Measurements from ENCODE around the gene HIPK4.
A peak's percentile ranks its signal among the peaks of the same experiment; 100 is the strongest.
"Not testable (repeated sequence)": the region's sequence is repeated elsewhere in the genome, so short reads cannot be mapped to it uniquely, and the experiment has no call there.

The HIPK4 gene

GRCh38 chr19:40348125-40348913 is 41.7 kb downstream of the HIPK4 start, which contains the start of the genes C19orf47 and PLD3:
Gene C19orf47, minus strand, starts transcription at chr19:40348397. Its CDS starts 6,540 bp downstream, at chr19:40341857.
Gene PLD3, plus strand, starts transcription at chr19:40348695. Its CDS starts 17,789 bp downstream, at chr19:40366484.
- H3K4me3 ChIP-seq (ENCODE audit: low read depth, low read length), result peak within 1 kb of the TSS; percentile 90
- peak; percentile 98 for DNase-seq (ENCODE audit: low read depth)

- DNase-seq (ENCODE audit: low read depth), result no peak
- H3K4me3 ChIP-seq (ENCODE audit: low read depth, low read length), result no peak overlapping the region
These were observed 45.6 kb downstream of the HIPK4 start for GRCh38 chr19:40344422-40344821.

- no peak for DNase-seq (ENCODE audit: low read depth)
- no peak overlapping the region for H3K4me3 ChIP-seq (ENCODE audit: low read depth, low read length)
These were observed 47.2 kb downstream of the HIPK4 start for GRCh38 chr19:40342644-40343311.

GRCh38 chr19:40341601-40342482 is 48.1 kb downstream of the HIPK4 start:
- no peak for DNase-seq (ENCODE audit: low read depth)
- H3K4me3 ChIP-seq (ENCODE audit: low read depth, low read length), result no peak overlapping the region

GRCh38 chr19:40339018-40339728 is 50.8 kb downstream of the HIPK4 start:
- DNase-seq (ENCODE audit: low read depth), result no peak
- H3K4me3 ChIP-seq (ENCODE audit: low read depth, low read length), result no peak overlapping the region

GRCh38 chr19:40337594-40337993 is 52.4 kb downstream of the HIPK4 start:
- no peak overlapping the region for H3K4me3 ChIP-seq (ENCODE audit: low read depth, low read length)
- DNase-seq (ENCODE audit: low read depth), result no peak

- no peak overlapping the region for H3K4me3 ChIP-seq (ENCODE audit: low read depth, low read length)
- no peak for DNase-seq (ENCODE audit: low read depth)
These were observed 52.9 kb downstream of the HIPK4 start for GRCh38 chr19:40337107-40337506.

- H3K4me3 ChIP-seq (ENCODE audit: low read depth, low read length), result no peak overlapping the region
- DNase-seq (ENCODE audit: low read depth), result no peak
These were observed 53.4 kb downstream of the HIPK4 start for GRCh38 chr19:40336601-40336900.

- no peak for DNase-seq (ENCODE audit: low read depth)
- no peak overlapping the region for H3K4me3 ChIP-seq (ENCODE audit: low read depth, low read length)
These were observed 54.0 kb downstream of the HIPK4 start for GRCh38 chr19:40335855-40336600.

- no peak for DNase-seq (ENCODE audit: low read depth)
- no peak overlapping the region for H3K4me3 ChIP-seq (ENCODE audit: low read depth, low read length)
These were observed 54.9 kb downstream of the HIPK4 start for GRCh38 chr19:40335101-40335500.

GRCh38 chr19:40333083-40333482 is 56.9 kb downstream of the HIPK4 start:
- not testable (repeated sequence) for DNase-seq (ENCODE audit: low read depth); H3K4me3 ChIP-seq (ENCODE audit: low read depth, low read length)

GRCh38 chr19:40332669-40333068 is 57.3 kb downstream of the HIPK4 start:
- no peak for DNase-seq (ENCODE audit: low read depth)
- no peak overlapping the region for H3K4me3 ChIP-seq (ENCODE audit: low read depth, low read length)

- no peak for DNase-seq (ENCODE audit: low read depth)
- no peak overlapping the region for H3K4me3 ChIP-seq (ENCODE audit: low read depth, low read length)
These were observed 58.9 kb downstream of the HIPK4 start for GRCh38 chr19:40331052-40331451.
